Gastroesophageal sphincter (tissue), 3 donors: ENCODE measurements around the gene ANGEL1.

ENCODE experiments used
- POLR2A ChIP-seq, 2 donors: fragments of 450-650 bp; IDR thresholded peaks; one replicate each; pipeline ENCODE4 v1.6.1; 2017; ENCODE audit warnings: antibody characterized with exemption in 2 of 2, mild to moderate bottlenecking in 2 of 2, moderate library complexity in 1 of 2
- TF ChIP-seq, protein P1 (sequence below), 4 experiments: fragments of 200-600 bp in 2 of 4; fragments of 450-650 bp in 2 of 4; sonication (generic) in 1 of 4; IDR thresholded peaks; one replicate each; pipeline ENCODE4 v1.5.1; 2017 to 2019; ENCODE audit warnings: antibody characterized with exemption in 4 of 4, mild to moderate bottlenecking in 2 of 4, moderate library complexity in 2 of 4

DNA sequence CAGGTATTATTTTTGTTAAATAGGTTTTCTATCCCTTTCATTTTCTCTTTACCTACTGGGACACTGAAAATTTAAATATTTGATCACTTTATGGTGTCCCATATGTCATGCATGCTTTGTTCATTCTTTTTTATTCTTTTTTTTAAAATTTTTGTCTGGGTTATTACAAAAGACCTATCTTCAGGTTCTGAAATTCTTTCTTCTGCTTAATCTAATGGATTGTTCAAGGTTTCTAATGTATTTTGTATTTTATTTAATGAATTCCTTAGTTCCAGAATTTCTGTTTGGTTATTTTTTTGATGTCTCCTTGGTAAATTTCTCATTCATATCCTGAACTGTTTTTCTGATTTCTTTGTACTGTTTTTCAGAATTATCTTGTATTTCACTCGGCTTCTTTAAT is 71.6 kb downstream of the ANGEL1 start:
- TF ChIP-seq, protein P1, sequence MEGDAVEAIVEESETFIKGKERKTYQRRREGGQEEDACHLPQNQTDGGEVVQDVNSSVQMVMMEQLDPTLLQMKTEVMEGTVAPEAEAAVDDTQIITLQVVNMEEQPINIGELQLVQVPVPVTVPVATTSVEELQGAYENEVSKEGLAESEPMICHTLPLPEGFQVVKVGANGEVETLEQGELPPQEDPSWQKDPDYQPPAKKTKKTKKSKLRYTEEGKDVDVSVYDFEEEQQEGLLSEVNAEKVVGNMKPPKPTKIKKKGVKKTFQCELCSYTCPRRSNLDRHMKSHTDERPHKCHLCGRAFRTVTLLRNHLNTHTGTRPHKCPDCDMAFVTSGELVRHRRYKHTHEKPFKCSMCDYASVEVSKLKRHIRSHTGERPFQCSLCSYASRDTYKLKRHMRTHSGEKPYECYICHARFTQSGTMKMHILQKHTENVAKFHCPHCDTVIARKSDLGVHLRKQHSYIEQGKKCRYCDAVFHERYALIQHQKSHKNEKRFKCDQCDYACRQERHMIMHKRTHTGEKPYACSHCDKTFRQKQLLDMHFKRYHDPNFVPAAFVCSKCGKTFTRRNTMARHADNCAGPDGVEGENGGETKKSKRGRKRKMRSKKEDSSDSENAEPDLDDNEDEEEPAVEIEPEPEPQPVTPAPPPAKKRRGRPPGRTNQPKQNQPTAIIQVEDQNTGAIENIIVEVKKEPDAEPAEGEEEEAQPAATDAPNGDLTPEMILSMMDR (IDR thresholded peaks at IDR 0.05), result no peak
- TF ChIP-seq POLR2A (IDR thresholded peaks at IDR 0.05), result no peak
